ENCODE results near the gene SMS. TPM values are rescaled to one million over a fixed set of nuclear protein-coding genes. Genes with fewer than 3 reads are reported as not detected.

SMS gene
- total and polyA plus RNA-seq, 9 donors, result 52.8 to 204 (median 90.8) TPM

DNA sequence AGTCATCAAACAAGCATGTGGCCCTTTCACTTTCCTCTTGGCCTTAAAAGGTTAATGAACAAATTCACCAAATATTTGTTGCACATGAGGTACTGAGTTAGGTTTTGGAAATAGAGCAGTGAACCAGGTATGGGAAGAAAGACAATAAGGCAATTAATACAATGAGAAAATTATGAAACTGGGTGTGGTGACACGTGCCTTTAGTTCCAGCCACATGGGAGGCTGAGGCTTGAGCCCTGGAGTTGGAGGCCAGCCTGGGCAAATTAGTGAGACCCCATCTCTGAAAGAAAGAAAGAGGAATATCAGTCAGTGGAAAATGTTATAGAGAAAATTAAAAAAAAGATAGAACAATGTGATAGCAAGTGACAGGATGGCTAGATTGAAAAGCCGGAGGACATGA lies 99.7 kb downstream of the SMS start:
- H3K36me3 ChIP-seq, result no peaks in the 10 kb centered on the region
- H3K27me3 ChIP-seq, result no peaks in the 10 kb centered on the region
- H3K4me1 ChIP-seq (ENCODE audit: insufficient read depth), result no peaks in the 10 kb centered on the region
- H3K27ac ChIP-seq, result no peak overlapping the region
- H3K4me3 ChIP-seq, result no peak overlapping the region
- 82 to 89% (median 87%) methylated on average over 2 of the region's 2 CpGs for WGBS, 3 donors
- intact Hi-C loops (cut with DNase I), result no loop called here
- H3K9me3 ChIP-seq, result no peaks in the 10 kb centered on the region
- TF ChIP-seq EP300 (IDR thresholded peaks at IDR 0.05), result no peak
- TF ChIP-seq, protein P1, sequence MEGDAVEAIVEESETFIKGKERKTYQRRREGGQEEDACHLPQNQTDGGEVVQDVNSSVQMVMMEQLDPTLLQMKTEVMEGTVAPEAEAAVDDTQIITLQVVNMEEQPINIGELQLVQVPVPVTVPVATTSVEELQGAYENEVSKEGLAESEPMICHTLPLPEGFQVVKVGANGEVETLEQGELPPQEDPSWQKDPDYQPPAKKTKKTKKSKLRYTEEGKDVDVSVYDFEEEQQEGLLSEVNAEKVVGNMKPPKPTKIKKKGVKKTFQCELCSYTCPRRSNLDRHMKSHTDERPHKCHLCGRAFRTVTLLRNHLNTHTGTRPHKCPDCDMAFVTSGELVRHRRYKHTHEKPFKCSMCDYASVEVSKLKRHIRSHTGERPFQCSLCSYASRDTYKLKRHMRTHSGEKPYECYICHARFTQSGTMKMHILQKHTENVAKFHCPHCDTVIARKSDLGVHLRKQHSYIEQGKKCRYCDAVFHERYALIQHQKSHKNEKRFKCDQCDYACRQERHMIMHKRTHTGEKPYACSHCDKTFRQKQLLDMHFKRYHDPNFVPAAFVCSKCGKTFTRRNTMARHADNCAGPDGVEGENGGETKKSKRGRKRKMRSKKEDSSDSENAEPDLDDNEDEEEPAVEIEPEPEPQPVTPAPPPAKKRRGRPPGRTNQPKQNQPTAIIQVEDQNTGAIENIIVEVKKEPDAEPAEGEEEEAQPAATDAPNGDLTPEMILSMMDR (IDR thresholded peaks at IDR 0.05), result no peak
- TF ChIP-seq POLR2A (IDR thresholded peaks at IDR 0.05), result no peak
- no peak for DNase-seq

DNA sequence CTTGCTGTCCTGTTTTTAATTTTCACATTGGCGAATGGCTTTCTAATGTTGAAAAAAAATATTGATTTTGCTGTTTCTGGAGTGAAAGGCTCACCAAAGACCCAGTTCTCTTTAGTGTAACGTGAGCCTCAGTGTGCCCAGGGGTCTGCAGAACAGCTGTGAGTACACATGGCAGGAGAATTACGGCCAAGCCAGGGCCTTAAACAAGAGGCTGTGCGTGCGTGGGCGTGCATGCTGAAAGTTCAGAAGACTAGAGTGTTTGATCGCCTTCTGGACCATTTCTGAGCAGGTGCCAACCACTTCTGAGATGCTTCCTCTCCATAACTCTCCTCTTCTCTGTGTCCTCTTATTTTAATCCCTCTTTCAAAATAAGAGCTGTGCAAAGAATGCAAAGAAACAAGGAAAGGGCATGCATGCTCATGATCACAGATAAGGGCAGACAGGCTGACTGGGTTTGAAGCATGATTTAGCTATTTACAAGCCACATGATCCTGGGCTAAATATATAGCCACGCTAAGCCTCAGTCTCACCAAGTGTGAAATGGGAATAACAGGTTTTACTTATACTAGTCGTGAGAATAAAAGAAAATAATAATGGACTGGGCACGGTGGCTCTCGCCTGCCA lies 101.5 kb downstream of the SMS start:
- intact Hi-C loops (cut with DNase I), result no loop called here
- H3K4me1 ChIP-seq (ENCODE audit: insufficient read depth), result no peaks in the 10 kb centered on the region
- DNase-seq, result no peak
- H3K4me3 ChIP-seq, result no peak overlapping the region
- H3K36me3 ChIP-seq, result no peaks in the 10 kb centered on the region
- TF ChIP-seq POLR2A (IDR thresholded peaks at IDR 0.05), result no peak
- TF ChIP-seq, protein P1 (IDR thresholded peaks at IDR 0.05), result no peak
- TF ChIP-seq EP300 (IDR thresholded peaks at IDR 0.05), result no peak
- no peaks in the 10 kb centered on the region for H3K9me3 ChIP-seq
- no peak overlapping the region for H3K27ac ChIP-seq
- 52 to 68% (median 59%) methylated on average over 11 of the region's 11 CpGs for WGBS, 3 donors
- no peaks in the 10 kb centered on the region for H3K27me3 ChIP-seq

DNA sequence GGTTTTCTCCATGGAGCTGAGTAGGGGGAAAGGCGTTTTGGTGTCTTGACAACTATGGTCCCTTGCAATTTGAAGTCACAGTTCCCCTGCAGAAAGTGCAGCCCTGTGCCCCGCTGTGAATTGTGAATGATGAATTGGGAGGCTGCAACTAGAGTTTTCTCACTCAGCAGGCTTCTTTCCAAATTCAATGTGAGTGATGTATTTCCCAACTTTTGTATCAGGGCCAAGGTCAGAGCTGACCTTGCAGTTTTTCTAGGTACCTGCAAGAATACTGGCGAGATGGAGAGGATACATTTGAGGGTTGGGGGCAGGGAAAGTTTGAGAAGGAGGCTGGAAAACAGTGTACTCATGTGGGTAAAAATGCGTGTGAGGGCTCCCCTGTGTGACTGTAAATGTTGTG lies 103.4 kb downstream of the SMS start:
- TF ChIP-seq, protein P1 (IDR thresholded peaks at IDR 0.05), result no peak

More for the DNA sequence above, 103.4 kb downstream of the SMS start:
- Histone ChIP-seq H3K36me3 (no peaks in the 10 kb centered on the region), H3K9me3 (no peaks in the 10 kb centered on the region), H3K4me3 (no peak overlapping the region), H3K4me1 (ENCODE audit: insufficient read depth) (no peaks in the 10 kb centered on the region), H3K27ac (no peak overlapping the region), H3K27me3 (no peaks in the 10 kb centered on the region)
- WGBS, 3 donors, result 53 to 60% (median 59%) methylated on average over 4 of the region's 4 CpGs
- intact Hi-C loops (cut with DNase I), result no loop called here
- no peak for DNase-seq

Other genes with a start within 250 kb of the SMS start
- gene SMPX, start 182.6 kb upstream of the SMS start, total RNA-seq, result 1 to 10 TPM in 1 of 7 donors, under 1 TPM in 5, not detected in 1; 0.43 to 1.4 (median 0.60) TPM
- gene SMPX, start 182.6 kb upstream of the SMS start, polyA plus RNA-seq, result 1 to 10 TPM in 1 of 2 donors, under 1 TPM in 1; 0.62 to 1.1 TPM
- gene MBTPS2, start 101.1 kb upstream of the SMS start, total RNA-seq, result 10 to 100 TPM in 6 of 7 donors, 1 to 10 TPM in 1; 9.7 to 18.7 (median 15.6) TPM
- 10 to 100 TPM in 1 of 2 donors, 1 to 10 TPM in 1; 8.3 to 12.6 TPM for gene MBTPS2, start 101.1 kb upstream of the SMS start, polyA plus RNA-seq
- 1 to 10 TPM; 1.2 to 3.1 (median 2.4) TPM for gene YY2, start 84.7 kb upstream of the SMS start, total RNA-seq
- gene YY2, start 84.7 kb upstream of the SMS start, polyA plus RNA-seq, result 1 to 10 TPM; 1.1 to 2.0 TPM
- 1 to 10 TPM in 3 of 7 donors, under 1 TPM in 4; 0.46 to 4.4 (median 0.94) TPM for gene PHEX, start 91.6 kb downstream of the SMS start, total RNA-seq
- 10 to 100 TPM in 1 of 2 donors, 1 to 10 TPM in 1; 5.9 to 18.9 TPM for gene PHEX, start 91.6 kb downstream of the SMS start, polyA plus RNA-seq